Measurements from ENCODE around the gene SH2D3C.
A peak's percentile ranks its signal among the peaks of the same experiment; 100 is the strongest.

The SH2D3C gene

DNA sequence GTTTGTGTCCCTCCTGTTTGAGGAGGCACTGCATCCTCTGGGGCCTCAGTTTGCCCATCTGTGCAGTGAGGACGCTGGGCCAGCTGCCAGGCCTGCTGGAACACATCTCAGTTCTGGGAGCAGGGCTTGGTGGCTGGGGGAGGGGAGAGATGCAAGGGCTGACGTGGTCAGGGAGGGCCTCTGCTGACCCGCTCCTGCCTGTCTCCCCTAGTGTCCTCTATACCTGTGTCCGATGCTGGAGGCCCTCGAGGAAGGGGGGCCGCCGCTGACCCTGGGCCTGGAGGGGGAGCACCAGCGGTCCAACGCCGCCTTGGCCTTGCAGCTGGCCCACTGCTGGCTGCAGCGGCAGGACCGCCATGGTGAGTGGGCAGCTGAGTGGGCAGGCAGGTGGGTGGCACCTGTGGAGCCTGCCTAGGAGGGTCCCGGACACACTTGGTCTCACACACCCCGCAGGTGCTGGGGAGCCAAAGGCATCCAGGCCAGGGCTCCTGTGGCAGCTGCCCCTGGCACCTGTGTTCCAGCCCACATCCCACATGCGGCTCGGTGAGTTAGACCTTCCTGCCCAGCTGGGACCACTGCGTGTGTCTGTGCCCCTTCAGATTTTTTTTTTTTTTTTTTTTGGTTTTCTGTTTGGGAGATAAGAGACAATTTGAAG is 30.0 kb upstream of the SH2D3C start:
- no peak for DNase-seq

GRCh38 chr9:127806871-127807270 is 28.4 kb upstream of the SH2D3C start:
- DNase-seq = no peak

GRCh38 chr9:127805620-127806019 is 27.2 kb upstream of the SH2D3C start:
- no peak for DNase-seq

DNA sequence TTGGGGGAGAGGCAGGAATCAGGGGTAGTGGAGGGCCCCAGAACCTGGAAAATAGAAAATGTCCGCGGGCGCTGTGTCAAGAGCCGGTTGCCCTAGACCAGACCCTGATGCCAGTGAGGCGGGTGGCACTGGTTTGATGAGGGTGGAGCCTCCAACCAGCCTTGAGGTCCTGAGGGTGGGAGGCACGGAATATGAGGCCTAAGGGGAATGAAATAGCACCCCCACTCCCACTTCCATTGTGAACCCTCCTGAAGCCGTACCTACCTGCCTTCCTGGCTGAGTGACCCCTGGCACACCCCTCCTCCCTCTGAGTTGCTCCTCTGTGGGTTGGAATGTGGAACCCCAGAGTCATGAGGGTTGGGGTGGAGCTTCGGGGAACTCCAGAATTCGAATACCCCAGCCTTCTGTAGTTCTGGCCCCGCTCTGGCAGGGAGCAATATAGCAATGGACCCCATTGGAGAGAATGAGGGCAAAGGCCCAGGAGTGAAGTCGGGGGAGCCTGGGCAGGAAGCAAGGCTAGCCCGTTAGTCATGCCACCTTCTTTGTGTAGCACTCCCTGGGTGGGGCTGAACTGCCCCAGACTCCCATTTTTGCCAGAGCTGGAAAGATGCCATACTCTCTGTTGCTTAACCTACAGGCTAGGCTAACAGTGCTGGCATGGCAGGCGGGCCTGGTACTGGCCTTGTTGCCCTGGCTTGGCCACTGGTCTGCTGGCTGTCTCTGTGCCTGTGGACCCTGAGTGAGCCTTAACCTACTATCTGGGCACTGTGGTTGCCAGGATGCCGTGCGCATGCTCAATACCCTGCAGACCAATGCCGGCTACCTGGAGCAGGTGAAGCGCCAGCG is 25.3 kb upstream of the SH2D3C start:
- DNase-seq = no peak

GRCh38 chr9:127802576-127803443 is 24.3 kb upstream of the SH2D3C start, which contains the start of gene FPGS:
Gene FPGS (plus strand): TSS chr9:127802882. CDS start chr9:127802925, 43 bp downstream.
- peak; percentile 57 for DNase-seq

- no peak for DNase-seq
These were observed 23.6 kb upstream of the SH2D3C start for GRCh38 chr9:127801955-127802575.

GRCh38 chr9:127796852-127797370 is 18.4 kb upstream of the SH2D3C start:
- no peak for DNase-seq

GRCh38 chr9:127796225-127796813 is 17.9 kb upstream of the SH2D3C start:
- DNase-seq = no peak

DNA sequence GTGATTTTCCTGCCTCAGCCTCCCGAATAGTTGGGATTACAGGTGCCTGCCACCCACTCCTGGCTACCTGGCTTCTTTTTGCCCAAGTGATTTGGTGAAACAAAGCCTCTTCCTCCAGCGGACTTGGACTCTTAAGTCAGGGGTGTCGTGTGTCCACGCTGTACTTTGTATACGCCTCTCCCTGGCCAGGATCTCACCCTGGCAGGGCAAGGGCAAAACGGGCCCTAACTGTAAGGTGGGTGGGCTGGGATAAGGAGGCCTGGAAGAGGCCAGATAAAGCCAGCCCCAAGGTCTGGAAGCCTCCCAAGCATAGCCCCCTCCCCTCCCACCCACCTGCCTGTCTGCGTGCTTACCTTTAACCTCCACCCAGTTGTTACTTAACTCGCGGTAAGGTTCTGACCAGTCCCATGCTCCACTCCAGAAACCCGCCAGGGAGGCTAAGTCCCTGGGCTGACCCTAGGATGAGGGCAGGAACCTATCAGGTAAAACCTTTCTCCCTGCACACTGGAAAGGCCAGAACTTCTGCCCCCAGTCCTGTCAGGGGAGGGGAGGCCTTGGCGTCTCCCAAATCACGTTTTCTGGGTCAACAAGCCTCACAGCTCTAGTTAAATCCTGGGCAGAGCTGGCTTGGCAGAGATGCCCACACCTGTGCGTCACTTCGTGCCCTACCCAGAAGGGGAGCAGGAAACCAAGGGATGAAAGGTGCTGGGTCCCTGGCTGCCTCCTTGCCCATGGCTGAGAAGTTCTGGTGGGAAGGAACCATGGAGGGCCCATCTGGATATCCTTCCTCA is 15.7 kb upstream of the SH2D3C start:
- no peak for DNase-seq

GRCh38 chr9:127793093-127793708 is 14.7 kb upstream of the SH2D3C start:
- DNase-seq = no peak

DNA sequence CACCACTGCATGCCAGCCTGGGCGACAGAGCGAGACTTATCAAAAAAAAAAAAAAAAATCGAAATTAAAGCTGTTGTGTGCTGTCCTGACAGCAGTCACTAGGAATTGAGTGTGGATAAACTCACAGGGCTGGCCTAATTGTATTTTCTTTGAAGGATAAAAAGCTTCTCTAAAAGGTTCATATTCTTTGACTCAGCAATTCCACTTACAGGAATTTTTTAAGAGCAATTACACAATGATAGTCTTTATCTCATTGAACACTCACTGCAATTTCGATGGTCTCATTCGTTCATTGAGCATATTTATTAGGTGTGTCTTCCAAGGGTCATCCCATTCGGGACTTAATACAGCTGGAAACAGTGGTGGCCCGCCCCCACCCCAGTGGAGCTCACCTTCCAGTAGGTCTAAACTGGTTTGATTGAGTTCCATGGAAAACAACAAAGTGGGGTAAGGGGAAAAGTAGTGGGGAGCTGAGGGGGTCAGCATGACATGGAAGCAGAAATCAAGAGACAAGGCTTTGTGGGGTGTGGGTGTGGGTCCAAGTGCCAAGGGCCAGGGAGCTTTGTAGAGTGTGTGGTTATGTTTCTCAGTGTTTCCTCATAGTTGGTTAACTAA is 14.1 kb upstream of the SH2D3C start:
- DNase-seq = no peak

DNA sequence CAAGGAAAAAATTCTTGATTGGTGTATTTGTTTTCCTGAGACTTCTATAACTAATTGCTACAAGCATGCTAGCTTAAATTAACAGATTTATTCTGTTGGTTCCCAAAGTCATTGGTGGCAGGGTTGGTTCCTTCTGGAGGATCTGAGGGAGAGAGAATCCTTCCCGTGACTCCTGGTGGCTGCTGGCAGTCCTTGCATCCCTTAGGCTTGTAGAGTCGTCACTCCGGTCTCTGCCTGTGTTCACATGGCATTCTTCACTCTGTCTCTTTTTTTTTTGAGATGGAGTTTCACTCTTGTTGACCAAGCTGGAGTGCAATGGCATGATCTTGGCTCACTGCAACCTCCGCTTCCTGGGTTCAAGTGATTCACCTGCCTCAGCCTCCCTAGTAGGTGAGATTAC is 12.6 kb upstream of the SH2D3C start:
- DNase-seq = no peak

- DNase-seq = no peak
These were observed 11.8 kb upstream of the SH2D3C start for GRCh38 chr9:127790094-127790855.

DNA sequence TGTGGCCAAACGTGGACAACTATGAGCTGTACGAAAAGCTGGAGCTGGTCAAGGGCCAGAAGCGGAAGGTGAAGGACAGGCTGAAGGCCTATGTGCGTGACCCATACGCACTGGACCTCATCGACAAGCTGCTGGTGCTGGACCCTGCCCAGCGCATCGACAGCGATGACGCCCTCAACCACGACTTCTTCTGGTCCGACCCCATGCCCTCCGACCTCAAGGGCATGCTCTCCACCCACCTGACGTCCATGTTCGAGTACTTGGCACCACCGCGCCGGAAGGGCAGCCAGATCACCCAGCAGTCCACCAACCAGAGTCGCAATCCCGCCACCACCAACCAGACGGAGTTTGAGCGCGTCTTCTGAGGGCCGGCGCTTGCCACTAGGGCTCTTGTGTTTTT is 10.7 kb upstream of the SH2D3C start:
- no peak for DNase-seq

DNA sequence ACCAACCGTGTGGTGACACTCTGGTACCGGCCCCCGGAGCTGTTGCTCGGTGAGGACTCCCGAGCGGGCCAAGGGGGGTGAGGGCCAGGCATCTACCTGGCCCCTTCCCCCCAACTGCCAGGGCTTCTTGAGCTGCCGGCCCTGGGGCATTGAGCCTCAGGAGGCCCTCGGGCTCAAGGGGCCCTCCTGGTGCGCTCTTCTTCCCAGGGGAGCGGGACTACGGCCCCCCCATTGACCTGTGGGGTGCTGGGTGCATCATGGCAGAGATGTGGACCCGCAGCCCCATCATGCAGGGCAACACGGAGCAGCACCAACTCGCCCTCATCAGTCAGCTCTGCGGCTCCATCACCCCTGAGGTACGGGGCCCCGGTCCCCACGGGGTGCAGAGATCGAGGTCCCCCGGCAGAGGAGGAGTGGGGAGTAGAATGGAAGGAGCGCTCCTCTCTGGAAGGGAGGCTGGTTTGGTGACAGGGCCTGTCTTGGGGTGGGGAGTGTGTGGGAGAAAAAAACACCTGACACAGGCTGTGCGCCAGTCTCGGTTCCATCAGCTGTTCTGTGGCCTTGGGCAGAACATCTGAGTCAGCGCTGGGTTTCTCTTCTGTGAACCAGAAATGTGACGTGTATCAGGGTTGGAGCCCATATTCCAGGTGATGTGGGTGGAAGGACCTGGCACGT is 10.0 kb upstream of the SH2D3C start:
- DNase-seq = no peak

DNA sequence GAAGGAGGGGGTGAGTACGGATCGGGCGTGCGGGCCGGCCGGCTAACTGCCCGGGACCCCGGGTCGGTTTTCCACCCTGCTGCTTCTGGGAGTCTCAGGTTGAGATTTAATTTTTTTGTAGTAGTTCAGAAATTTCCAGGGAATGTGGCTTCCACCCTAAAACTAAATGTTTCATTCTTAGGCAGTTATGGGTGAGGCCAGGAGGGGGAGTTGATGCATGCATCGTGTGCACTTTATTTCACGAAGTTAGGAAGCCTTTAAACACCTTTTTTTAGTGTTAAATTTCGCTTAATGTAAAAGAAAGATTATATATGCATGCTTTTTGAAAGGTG is 8.3 kb upstream of the SH2D3C start:
- DNase-seq = no peak

GRCh38 chr9:127785933-127786772 is 7.7 kb upstream of the SH2D3C start, which contains the start of gene CDK9:
Gene CDK9 (plus strand): TSS chr9:127786034. CDS start chr9:127786149, 115 bp downstream.
- DNase-seq = peak; percentile 70

Data from DMS153 (cell line).